Neural progenitor cell (in vitro differentiated cells): ENCODE data around the gene SLC4A2. TPM values are rescaled to one million over a fixed set of nuclear protein-coding genes. Genes with fewer than 3 reads are reported as not detected.

Experiments
- DNase-seq: peaks from one replicate; pipeline ENCODE4 v3.0.0-alpha.2; 2016; ENCODE audit warnings: low spot score
- H2AFZ ChIP-seq: fragments of 200-600 bp; sonication (generic); replicated peaks from 2 replicates; pipeline ENCODE4 v1.6.1; 2016; ENCODE audit warnings: antibody characterized with exemption
- H3F3A ChIP-seq: fragments of 200-600 bp; sonication (generic); 2 replicates; pipeline ENCODE4 v1.6.1; 2016; ENCODE audit warnings: antibody characterized with exemption, low read depth
- H3K27ac ChIP-seq: fragments of 200-600 bp; sonication (generic); 2 replicates; pipeline ENCODE4 v1.5.1; 2016; ENCODE audit warnings: mild to moderate bottlenecking
- H3K27me3 ChIP-seq: fragments of 200-600 bp; sonication (generic); 2 replicates; pipeline ENCODE4 v1.6.1; 2016; ENCODE audit warnings: mild to moderate bottlenecking, moderate library complexity
- H3K36me3 ChIP-seq: fragments of 200-600 bp; sonication (generic); 2 replicates; pipeline ENCODE4 v1.5.1; 2016
- H3K4me1 ChIP-seq: fragments of 200-600 bp; sonication (generic); 2 replicates; pipeline ENCODE4 v1.6.1; 2016; ENCODE audit warnings: mixed run types
- H3K4me2 ChIP-seq: fragments of 200-600 bp; sonication (generic); 2 replicates; pipeline ENCODE4 v1.6.1; 2016
- H3K4me3 ChIP-seq: fragments of 200-600 bp; sonication (generic); 2 replicates; pipeline ENCODE4 v1.5.1; 2016
- H3K79me2 ChIP-seq: fragments of 200-600 bp; sonication (generic); 2 replicates; pipeline ENCODE4 v1.6.1; 2016; ENCODE audit warnings: low read depth
- H3K9ac ChIP-seq: fragments of 200-600 bp; sonication (generic); 2 replicates; pipeline ENCODE4 v1.6.1; 2016
- H3K9me3 ChIP-seq: fragments of 200-600 bp; sonication (generic); 2 replicates; pipeline ENCODE4 v1.5.1; 2016; ENCODE audit warnings: low read depth
- H4K20me1 ChIP-seq: fragments of 200-600 bp; sonication (generic); 2 replicates; pipeline ENCODE4 v1.6.1; 2016; ENCODE audit warnings: low read depth
- H3K27ac Mint-ChIP-seq: 3 replicates; pipeline ENCODE4 v1.8.0; 2021; ENCODE audit warnings: mixed read lengths
- H3K27me3 Mint-ChIP-seq: 2 replicates; pipeline ENCODE4 v1.8.0; 2022; ENCODE audit warnings: low read depth, mild to moderate bottlenecking, inconsistent platforms, moderate library complexity, mixed read lengths; ENCODE audit not compliant: insufficient read depth
- H3K36me3 Mint-ChIP-seq: 3 replicates; pipeline ENCODE4 v1.8.0; 2021; ENCODE audit warnings: mixed read lengths
- H3K4me1 Mint-ChIP-seq: 3 replicates; pipeline ENCODE4 v1.8.0; 2021; ENCODE audit warnings: mixed read lengths
- H3K4me3 Mint-ChIP-seq: 3 replicates; pipeline ENCODE4 v1.8.0; 2021; ENCODE audit warnings: mild to moderate bottlenecking, moderate library complexity, mixed read lengths
- H3K9me3 Mint-ChIP-seq: 3 replicates; pipeline ENCODE4 v1.8.0; 2020; ENCODE audit warnings: mixed read lengths
- EZH2 ChIP-seq: fragments of 200-600 bp; sonication (generic); IDR thresholded peaks from 2 replicates; pipeline ENCODE4 v1.6.1; 2017; ENCODE audit warnings: antibody characterized with exemption, mild to moderate bottlenecking, moderate library complexity
- EZH2phosphoT487 ChIP-seq: fragments of 200-600 bp; sonication (generic); IDR thresholded peaks from 2 replicates; pipeline ENCODE4 v1.6.1; 2017; ENCODE audit warnings: antibody characterized with exemption
- total RNA-seq: library from RNA; depleted of rRNA; stranded (reverse); fragments of >200 nt; gene quantifications from 2 replicates; pipeline ENCODE4 v1.2.3, GENCODE V29; 2015; ENCODE audit warnings: low replicate concordance
- TF ChIP-seq, protein P1 (sequence below): fragments of 200-600 bp; sonication (generic); IDR thresholded peaks from 2 replicates; pipeline ENCODE4 v1.5.1; 2017; ENCODE audit warnings: antibody characterized with exemption, mild to moderate bottlenecking

The SLC4A2 gene
- total RNA-seq, 1 donor from 2014 or later, result 26.1 TPM

DNA sequence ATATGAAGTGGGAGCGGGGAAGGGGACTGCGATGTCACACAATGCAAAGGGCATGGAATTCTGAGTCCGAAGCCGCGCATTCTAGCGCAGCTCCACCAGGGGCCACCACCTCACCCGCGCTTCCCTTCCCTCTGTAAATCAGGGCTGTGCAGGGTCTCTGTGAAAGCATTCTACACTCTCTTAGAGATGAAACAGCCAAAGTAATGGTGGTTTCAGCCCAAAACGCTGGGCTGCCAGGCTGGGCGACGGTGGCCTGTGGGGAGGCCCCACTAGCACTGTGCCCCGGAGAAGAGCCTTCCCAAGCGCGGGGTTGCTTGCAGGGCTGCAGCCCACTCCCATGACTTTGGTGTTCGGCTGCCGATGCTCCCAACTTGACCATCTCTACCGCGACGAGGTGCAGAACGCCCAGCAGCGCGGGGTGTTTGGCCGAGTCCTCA, 46.5 kb upstream of the SLC4A2 start:
- peaks cover 10% of the 10 kb centered on the region for H3K36me3 Mint-ChIP-seq
- H3K79me2 ChIP-seq, result no peaks in the 10 kb centered on the region
- peak; percentile 85 for DNase-seq
- H3K4me3 ChIP-seq, result peak overlapping the region; percentile 27
- peak overlapping the region; percentile 27 for H3K27ac Mint-ChIP-seq
- H3K4me1 ChIP-seq, result peaks cover 44% of the 10 kb centered on the region
- H3K9me3 Mint-ChIP-seq, result peaks cover 1% of the 10 kb centered on the region
- peaks cover 6% of the 10 kb centered on the region for H3K27me3 Mint-ChIP-seq
- no peak overlapping the region for H3K9ac ChIP-seq
- H3K27me3 ChIP-seq, result peaks cover 33% of the 10 kb centered on the region
- H3F3A ChIP-seq, result peaks cover 36% of the 10 kb centered on the region
- H2AFZ ChIP-seq, result peak overlapping the region; percentile 46
- H3K4me1 Mint-ChIP-seq, result peaks cover 55% of the 10 kb centered on the region
- H3K9me3 ChIP-seq, result no peaks in the 10 kb centered on the region
- no peak overlapping the region for H3K27ac ChIP-seq
- no peak for TF ChIP-seq EZH2
- TF ChIP-seq, protein P1, sequence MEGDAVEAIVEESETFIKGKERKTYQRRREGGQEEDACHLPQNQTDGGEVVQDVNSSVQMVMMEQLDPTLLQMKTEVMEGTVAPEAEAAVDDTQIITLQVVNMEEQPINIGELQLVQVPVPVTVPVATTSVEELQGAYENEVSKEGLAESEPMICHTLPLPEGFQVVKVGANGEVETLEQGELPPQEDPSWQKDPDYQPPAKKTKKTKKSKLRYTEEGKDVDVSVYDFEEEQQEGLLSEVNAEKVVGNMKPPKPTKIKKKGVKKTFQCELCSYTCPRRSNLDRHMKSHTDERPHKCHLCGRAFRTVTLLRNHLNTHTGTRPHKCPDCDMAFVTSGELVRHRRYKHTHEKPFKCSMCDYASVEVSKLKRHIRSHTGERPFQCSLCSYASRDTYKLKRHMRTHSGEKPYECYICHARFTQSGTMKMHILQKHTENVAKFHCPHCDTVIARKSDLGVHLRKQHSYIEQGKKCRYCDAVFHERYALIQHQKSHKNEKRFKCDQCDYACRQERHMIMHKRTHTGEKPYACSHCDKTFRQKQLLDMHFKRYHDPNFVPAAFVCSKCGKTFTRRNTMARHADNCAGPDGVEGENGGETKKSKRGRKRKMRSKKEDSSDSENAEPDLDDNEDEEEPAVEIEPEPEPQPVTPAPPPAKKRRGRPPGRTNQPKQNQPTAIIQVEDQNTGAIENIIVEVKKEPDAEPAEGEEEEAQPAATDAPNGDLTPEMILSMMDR, result peak; percentile 71
- H3K4me2 ChIP-seq, result peak overlapping the region; percentile 70
- no peaks in the 10 kb centered on the region for H4K20me1 ChIP-seq
- no peaks in the 10 kb centered on the region for H3K36me3 ChIP-seq
- peak overlapping the region; percentile 33 for H3K4me3 Mint-ChIP-seq

DNA sequence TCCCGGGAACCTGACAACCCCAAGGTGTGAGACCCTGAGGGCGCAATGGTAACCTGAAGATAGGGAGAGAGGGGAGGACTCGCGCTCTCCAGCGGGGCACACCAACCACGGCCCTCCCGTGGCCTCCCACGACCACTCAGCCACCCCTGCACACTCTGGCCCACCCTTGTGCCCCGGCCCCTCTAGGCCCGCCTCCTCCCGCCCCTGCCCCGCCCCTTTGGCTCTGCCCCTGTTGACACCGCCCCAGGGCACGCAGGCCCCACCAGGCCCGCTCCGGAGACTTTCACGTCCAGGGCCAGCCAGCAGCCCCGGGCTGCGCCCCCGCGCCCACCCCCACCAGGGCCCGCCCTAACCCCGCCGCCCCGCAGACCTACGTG, 46.0 kb upstream of the SLC4A2 start:
- H3K36me3 ChIP-seq, result no peaks in the 10 kb centered on the region
- H3F3A ChIP-seq, result peaks cover 32% of the 10 kb centered on the region

DNA sequence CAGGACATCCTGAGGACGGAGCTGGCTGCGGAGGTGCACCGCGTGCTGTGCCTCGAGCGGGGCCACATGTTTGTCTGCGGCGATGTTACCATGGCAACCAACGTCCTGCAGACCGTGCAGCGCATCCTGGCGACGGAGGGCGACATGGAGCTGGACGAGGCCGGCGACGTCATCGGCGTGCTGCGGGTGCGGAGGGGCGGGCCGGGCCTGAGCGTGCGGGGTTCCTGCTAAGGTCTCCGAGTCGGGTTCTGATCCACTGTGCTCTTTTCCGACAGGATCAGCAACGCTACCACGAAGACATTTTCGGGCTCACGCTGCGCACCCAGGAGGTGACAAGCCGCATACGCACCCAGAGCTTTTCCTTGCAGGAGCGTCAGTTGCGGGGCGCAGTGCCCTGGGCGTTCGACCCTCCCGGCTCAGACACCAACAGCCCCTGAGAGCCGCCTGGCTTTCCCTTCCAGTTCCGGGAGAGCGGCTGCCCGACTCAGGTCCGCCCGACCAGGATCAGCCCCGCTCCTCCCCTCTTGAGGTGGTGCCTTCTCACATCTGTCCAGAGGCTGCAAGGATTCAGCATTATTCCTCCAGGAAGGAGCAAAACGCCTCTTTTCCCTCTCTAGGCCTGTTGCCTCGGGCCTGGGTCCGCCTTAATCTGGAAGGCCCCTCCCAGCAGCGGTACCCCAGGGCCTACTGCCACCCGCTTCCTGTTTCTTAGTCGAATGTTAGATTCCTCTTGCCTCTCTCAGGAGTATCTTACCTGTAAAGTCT, 45.5 kb upstream of the SLC4A2 start:
- H3K27me3 Mint-ChIP-seq, result peaks cover 6% of the 10 kb centered on the region
- Histone ChIP-seq H3K4me3 (peak overlapping the region; percentile 50), H3K79me2 (no peaks in the 10 kb centered on the region)

More for the DNA sequence above, 46.0 kb upstream of the SLC4A2 start:
- no peak overlapping the region for H3K9ac ChIP-seq
- peaks cover 41% of the 10 kb centered on the region for H3K4me1 ChIP-seq
- H3K36me3 Mint-ChIP-seq, result peaks cover 10% of the 10 kb centered on the region
- no peak overlapping the region for H3K27ac ChIP-seq
- H3K27me3 Mint-ChIP-seq, result peaks cover 7% of the 10 kb centered on the region
- H3K79me2 ChIP-seq, result no peaks in the 10 kb centered on the region
- peaks cover 37% of the 10 kb centered on the region for H3K27me3 ChIP-seq
- H3K9me3 Mint-ChIP-seq, result peaks cover 1% of the 10 kb centered on the region
- H3K4me3 ChIP-seq, result peak overlapping the region; percentile 50
- no peaks in the 10 kb centered on the region for H3K9me3 ChIP-seq
- no peak for TF ChIP-seq EZH2
- no peak for TF ChIP-seq EZH2phosphoT487
- TF ChIP-seq, protein P1, result no peak
- no peak for DNase-seq
- no peak overlapping the region for H3K4me3 Mint-ChIP-seq
- H3K4me1 Mint-ChIP-seq, result peaks cover 55% of the 10 kb centered on the region
- no peak overlapping the region for H3K27ac Mint-ChIP-seq
- peak overlapping the region; percentile 60 for H2AFZ ChIP-seq
- no peaks in the 10 kb centered on the region for H4K20me1 ChIP-seq
- peak overlapping the region; percentile 70 for H3K4me2 ChIP-seq

More for the DNA sequence above, 45.5 kb upstream of the SLC4A2 start:
- no peak overlapping the region for H3K27ac ChIP-seq
- Mint-ChIP-seq H3K4me3 (peak overlapping the region; percentile 60), H3K27ac (peak overlapping the region; percentile 78), H3K36me3 (peaks cover 10% of the 10 kb centered on the region), H3K9me3 (no peaks in the 10 kb centered on the region), H3K4me1 (peaks cover 55% of the 10 kb centered on the region)
- peaks cover 43% of the 10 kb centered on the region for H3K27me3 ChIP-seq
- H3K36me3 ChIP-seq, result no peaks in the 10 kb centered on the region
- peaks cover 30% of the 10 kb centered on the region for H3F3A ChIP-seq
- peak overlapping the region; percentile 70 for H3K4me2 ChIP-seq
- peaks cover 36% of the 10 kb centered on the region for H3K4me1 ChIP-seq
- TF ChIP-seq, protein P1, result peak; percentile 24
- TF ChIP-seq EZH2, result no peak
- no peak overlapping the region for H3K9ac ChIP-seq
- peak; percentile 97 for DNase-seq
- no peaks in the 10 kb centered on the region for H3K9me3 ChIP-seq
- H4K20me1 ChIP-seq, result no peaks in the 10 kb centered on the region
- H2AFZ ChIP-seq, result peak overlapping the region; percentile 60
